ENCODE results near the gene CPEB4. TPM values are rescaled to one million over a fixed set of nuclear protein-coding genes. Genes with fewer than 3 reads are reported as not detected.

Gene CPEB4
- total and polyA plus RNA-seq, 2 experiments from 2014 or later: 6.2 to 11.6 TPM

DNA sequence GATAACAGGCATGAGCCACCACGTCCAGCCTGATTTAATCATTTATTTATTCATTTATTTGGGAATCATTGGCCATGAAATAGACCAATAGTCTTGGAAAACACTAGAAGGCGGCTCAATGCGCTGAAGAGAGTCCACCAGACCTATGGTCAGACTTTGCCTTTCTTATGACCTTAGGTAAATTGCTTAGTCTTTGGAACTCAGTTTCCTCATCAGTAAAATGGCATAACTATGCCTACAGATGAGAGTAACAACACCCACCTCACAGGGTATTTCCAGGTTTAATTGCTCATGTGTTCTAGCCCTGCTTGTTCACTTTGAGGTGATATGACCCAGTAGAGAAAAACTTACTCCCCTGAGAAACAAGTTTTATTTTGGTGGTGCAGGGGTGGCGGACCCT is 38.2 kb upstream of the CPEB4 start:
- no peak for TF ChIP-seq EZH2phosphoT487 (IDR thresholded peaks at IDR 0.05; ENCODE audit: insufficient read depth, low read depth)
- TF ChIP-seq EZH2 (IDR thresholded peaks at IDR 0.05; ENCODE audit: insufficient read depth, poor library complexity, severe bottlenecking): no peak
- H3K9ac ChIP-seq: no peak overlapping the region
- no peaks in the 10 kb centered on the region for H3K9me3 ChIP-seq (ENCODE audit: low read depth)
- no peak overlapping the region for H3K27ac ChIP-seq
- H3K79me2 ChIP-seq (ENCODE audit: insufficient read depth): no peaks in the 10 kb centered on the region
- no peaks in the 10 kb centered on the region for H4K20me1 ChIP-seq (ENCODE audit: insufficient read depth)
- H3F3A ChIP-seq (ENCODE audit: insufficient read depth): no peaks in the 10 kb centered on the region
- DNase-seq: no peak
- no peak overlapping the region for H3K4me3 ChIP-seq
- H2AFZ ChIP-seq: no peak overlapping the region
- in situ Hi-C loops (cut with MboI): no loop called here
- WGBS, 2 experiments (ENCODE audit: low coverage in 1 of 2, low lambda C conversion rate in 2 of 2, missing lambda C conversion rate in 2 of 2): 60 to 62% methylated on average over 4 of the region's 4 CpGs
- no peak overlapping the region for H3K4me2 ChIP-seq (ENCODE audit: unreplicated experiment)
- no peaks in the 10 kb centered on the region for H3K9me2 ChIP-seq (ENCODE audit: insufficient read depth)
- peaks cover 5% of the 10 kb centered on the region; the same call in 1 of the 2 replicates for H3K27me3 ChIP-seq (replicated peaks; ENCODE audit: insufficient read depth)
- no peaks in the 10 kb centered on the region for H3K4me1 ChIP-seq (ENCODE audit: insufficient read depth)
- H3K36me3 ChIP-seq (ENCODE audit: low read depth): no peaks in the 10 kb centered on the region

DNA sequence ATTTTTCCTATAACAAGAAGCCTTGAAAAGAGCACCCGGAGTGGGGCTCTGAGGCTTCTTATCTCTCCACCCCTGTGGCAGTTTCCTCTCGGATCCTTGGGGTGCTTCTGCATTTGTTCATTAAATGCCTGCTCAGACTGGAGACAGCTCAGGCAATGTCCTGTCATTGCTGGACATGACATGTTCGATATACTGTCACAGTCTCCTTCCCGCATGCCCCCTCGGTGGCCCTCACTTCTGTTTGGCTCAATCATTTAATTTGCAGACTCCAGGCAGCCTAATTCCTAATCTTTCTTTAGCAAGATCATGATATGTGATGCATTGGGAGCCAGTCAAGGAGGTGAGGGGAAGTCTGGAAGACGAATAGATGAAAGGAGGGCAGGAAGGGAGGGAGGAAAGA is 37.5 kb upstream of the CPEB4 start:
- in situ Hi-C loops (cut with MboI): no loop called here
- Histone ChIP-seq H3K9me3 (ENCODE audit: low read depth) (no peaks in the 10 kb centered on the region), H3K9ac (no peak overlapping the region), H3K27ac (no peak overlapping the region), H3F3A (ENCODE audit: insufficient read depth) (no peaks in the 10 kb centered on the region), H3K36me3 (ENCODE audit: low read depth) (no peaks in the 10 kb centered on the region), H4K20me1 (ENCODE audit: insufficient read depth) (no peaks in the 10 kb centered on the region), H3K27me3 (replicated peaks; ENCODE audit: insufficient read depth) (peaks cover 5% of the 10 kb centered on the region; the same call in 1 of the 2 replicates), H3K4me2 (ENCODE audit: unreplicated experiment) (no peak overlapping the region), H3K79me2 (ENCODE audit: insufficient read depth) (no peaks in the 10 kb centered on the region), H3K4me3 (no peak overlapping the region), H2AFZ (no peak overlapping the region), H3K9me2 (ENCODE audit: insufficient read depth) (no peaks in the 10 kb centered on the region), H3K4me1 (ENCODE audit: insufficient read depth) (no peaks in the 10 kb centered on the region)
- no peak for DNase-seq
- WGBS, 2 experiments (ENCODE audit: low coverage in 1 of 2, low lambda C conversion rate in 2 of 2, missing lambda C conversion rate in 2 of 2): 29 to 36% methylated on average over 6 of the region's 6 CpGs
- no peak for TF ChIP-seq EZH2phosphoT487 (IDR thresholded peaks at IDR 0.05; ENCODE audit: insufficient read depth, low read depth)
- TF ChIP-seq EZH2 (IDR thresholded peaks at IDR 0.05; ENCODE audit: insufficient read depth, poor library complexity, severe bottlenecking): no peak

DNA sequence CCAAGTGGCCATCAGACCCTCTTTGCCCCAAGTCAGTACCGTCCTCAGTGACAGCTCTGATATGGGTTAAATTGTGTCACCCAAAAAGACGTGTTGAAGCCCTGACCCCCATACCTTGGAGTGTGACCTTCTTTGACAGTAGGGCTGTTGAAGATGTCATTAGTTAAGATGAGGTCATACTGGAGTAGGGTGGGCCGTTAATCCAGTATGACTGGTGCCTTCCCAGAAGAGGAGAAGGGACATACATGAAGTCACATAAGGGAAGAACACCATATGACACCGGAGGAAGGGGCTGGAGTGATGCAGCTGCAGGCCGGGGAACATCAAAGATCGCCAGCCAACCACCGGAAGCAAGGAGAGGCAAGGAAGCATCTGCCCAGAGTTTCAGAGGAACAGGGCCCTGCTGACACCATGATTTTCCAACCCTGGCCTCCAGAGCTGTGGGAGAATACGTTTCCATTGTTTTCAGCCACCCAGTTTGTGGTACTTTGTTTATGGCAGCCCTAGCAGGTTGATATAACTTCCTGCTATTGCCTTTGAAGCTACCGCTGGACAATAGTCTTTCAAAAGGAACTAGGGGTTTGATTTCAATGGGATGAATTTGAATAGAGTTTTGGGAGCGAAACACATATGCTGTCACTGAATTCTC is 36.4 kb upstream of the CPEB4 start:
- peaks cover 5% of the 10 kb centered on the region; the same call in 1 of the 2 replicates for H3K27me3 ChIP-seq (replicated peaks; ENCODE audit: insufficient read depth)
- in situ Hi-C loops (cut with MboI): no loop called here
- DNase-seq: no peak

DNA sequence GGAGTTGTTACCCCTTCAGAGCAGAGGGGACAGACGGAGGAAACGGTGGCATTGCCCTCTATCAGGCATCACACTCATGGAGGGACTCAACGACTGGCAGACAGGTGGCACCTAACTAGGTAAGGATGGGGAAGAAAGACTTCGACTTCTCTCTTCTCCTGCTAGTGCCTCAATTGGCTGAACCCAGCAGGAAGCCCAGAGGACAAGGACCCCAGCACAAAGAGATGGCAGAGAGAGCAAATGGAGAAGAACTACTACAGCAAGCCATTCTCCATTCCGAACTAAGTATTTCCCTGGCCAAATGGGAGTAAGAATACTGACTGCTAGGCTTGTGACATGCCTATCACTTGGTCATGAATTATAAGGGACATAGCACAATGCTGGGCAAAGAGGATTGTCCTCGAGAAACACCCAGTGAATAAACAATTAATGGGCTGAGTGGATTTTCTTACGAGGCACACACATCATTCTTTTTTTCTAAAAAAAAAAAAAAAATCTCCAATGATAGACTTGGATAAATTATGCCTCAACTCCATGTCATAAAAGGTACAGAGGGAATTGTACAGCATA is 35.3 kb upstream of the CPEB4 start:
- TF ChIP-seq EZH2 (IDR thresholded peaks at IDR 0.05; ENCODE audit: insufficient read depth, poor library complexity, severe bottlenecking) (no peak), EZH2phosphoT487 (IDR thresholded peaks at IDR 0.05; ENCODE audit: insufficient read depth, low read depth) (no peak)
- no peak overlapping the region for H3K9ac ChIP-seq
- H3K27me3 ChIP-seq (replicated peaks; ENCODE audit: insufficient read depth): no peaks in the 10 kb centered on the region; the same call in 1 of the 2 replicates
- no peaks in the 10 kb centered on the region for H3K36me3 ChIP-seq (ENCODE audit: low read depth)
- H2AFZ ChIP-seq: no peak overlapping the region
- no peak overlapping the region for H3K27ac ChIP-seq
- no peaks in the 10 kb centered on the region for H3K79me2 ChIP-seq (ENCODE audit: insufficient read depth)
- no peak overlapping the region for H3K4me3 ChIP-seq
- H3K9me2 ChIP-seq (ENCODE audit: insufficient read depth): no peaks in the 10 kb centered on the region
- in situ Hi-C loops (cut with MboI): no loop called here
- no peaks in the 10 kb centered on the region for H3K9me3 ChIP-seq (ENCODE audit: low read depth)
- DNase-seq: no peak
- H3K4me1 ChIP-seq (ENCODE audit: insufficient read depth): no peaks in the 10 kb centered on the region
- H3F3A ChIP-seq (ENCODE audit: insufficient read depth): no peaks in the 10 kb centered on the region
- no peaks in the 10 kb centered on the region for H4K20me1 ChIP-seq (ENCODE audit: insufficient read depth)
- WGBS, 2 experiments (ENCODE audit: low coverage in 1 of 2, low lambda C conversion rate in 2 of 2, missing lambda C conversion rate in 2 of 2): 63% methylated on average over 7 of the region's 7 CpGs
- H3K4me2 ChIP-seq (ENCODE audit: unreplicated experiment): no peak overlapping the region

More for the DNA sequence above, 36.4 kb upstream of the CPEB4 start:
- H4K20me1 ChIP-seq (ENCODE audit: insufficient read depth): no peaks in the 10 kb centered on the region
- H3F3A ChIP-seq (ENCODE audit: insufficient read depth): no peaks in the 10 kb centered on the region
- H3K36me3 ChIP-seq (ENCODE audit: low read depth): no peaks in the 10 kb centered on the region
- no peaks in the 10 kb centered on the region for H3K9me2 ChIP-seq (ENCODE audit: insufficient read depth)
- H3K4me1 ChIP-seq (ENCODE audit: insufficient read depth): no peaks in the 10 kb centered on the region
- H2AFZ ChIP-seq: no peak overlapping the region
- no peak overlapping the region for H3K27ac ChIP-seq
- no peak overlapping the region for H3K4me3 ChIP-seq
- no peak overlapping the region for H3K4me2 ChIP-seq (ENCODE audit: unreplicated experiment)
- no peak for TF ChIP-seq EZH2 (IDR thresholded peaks at IDR 0.05; ENCODE audit: insufficient read depth, poor library complexity, severe bottlenecking)
- H3K79me2 ChIP-seq (ENCODE audit: insufficient read depth): no peaks in the 10 kb centered on the region
- H3K9ac ChIP-seq: no peak overlapping the region
- H3K9me3 ChIP-seq (ENCODE audit: low read depth): no peaks in the 10 kb centered on the region
- 57 to 64% methylated on average over 10 of the region's 10 CpGs for WGBS, 2 experiments (ENCODE audit: low coverage in 1 of 2, low lambda C conversion rate in 2 of 2, missing lambda C conversion rate in 2 of 2)

Measured in GM23248 (cell line).